Right forelimb (tissue), 1 donor: Measurements from ENCODE around the gene WDR36.

Experiments
- DNase-seq: peaks from one replicate; pipeline ENCODE4 v3.0.0-alpha.2; 2018

The WDR36 gene

GRCh38 chr5:111092062-111092853 is at the start of gene WDR36:
TSS of gene WDR36 (plus strand) at chr5:111092348. CDS start at chr5:111092457, 109 bp downstream.
- peak; percentile 93 for DNase-seq

GRCh38 chr5:111043712-111044506 is 48.2 kb upstream of the WDR36 start:
- no peak for DNase-seq

- DNase-seq: no peak
These were observed 34.1 kb upstream of the WDR36 start for GRCh38 chr5:111058064-111058463.

GRCh38 chr5:111060169-111060568 is 32.0 kb upstream of the WDR36 start:
- DNase-seq: no peak

- no peak for DNase-seq
These were observed 30.5 kb upstream of the WDR36 start for GRCh38 chr5:111061618-111062017.

- DNase-seq: no peak
These were observed 28.3 kb upstream of the WDR36 start for GRCh38 chr5:111063709-111064322.

GRCh38 chr5:111066261-111066938 is 25.7 kb upstream of the WDR36 start:
- no peak for DNase-seq

GRCh38 chr5:111068213-111068612 is 23.9 kb upstream of the WDR36 start:
- DNase-seq: no peak

- no peak for DNase-seq
These were observed 22.3 kb upstream of the WDR36 start for GRCh38 chr5:111069839-111070238.

GRCh38 chr5:111070272-111071134 is 21.6 kb upstream of the WDR36 start:
- peak; percentile 48 for DNase-seq

- no peak for DNase-seq
These were observed 20.7 kb upstream of the WDR36 start, which contains the start of gene TSLP for GRCh38 chr5:111071413-111071812. TSS of gene TSLP (plus strand) at chr5:111071713. CDS start at chr5:111071891, 178 bp downstream.

GRCh38 chr5:111072949-111073682 is 19.0 kb upstream of the WDR36 start:
- DNase-seq: peak; percentile 45

- no peak for DNase-seq
These were observed 17.9 kb upstream of the WDR36 start for GRCh38 chr5:111074244-111074643.

- no peak for DNase-seq
These were observed 16.6 kb upstream of the WDR36 start for GRCh38 chr5:111075520-111075919.

- no peak for DNase-seq
These were observed 16.1 kb upstream of the WDR36 start for GRCh38 chr5:111076091-111076490.

- DNase-seq: no peak
These were observed 14.5 kb upstream of the WDR36 start for GRCh38 chr5:111077678-111078077.

GRCh38 chr5:111079846-111080245 is 12.3 kb upstream of the WDR36 start:
- DNase-seq: no peak

- DNase-seq: no peak
These were observed 8.8 kb upstream of the WDR36 start for GRCh38 chr5:111083323-111083722.

GRCh38 chr5:111095982-111096381 is 3.8 kb downstream of the WDR36 start:
- DNase-seq: no peak

GRCh38 chr5:111099058-111099778 is 7.1 kb downstream of the WDR36 start:
- DNase-seq: no peak
